ENCODE results near the gene SCAI.
"Not testable (repeated sequence)": the region's sequence is repeated elsewhere in the genome, so short reads cannot be mapped to it uniquely, and the experiment has no call there.

The SCAI gene

GRCh38 chr9:125015655-125016054 lies 127.7 kb downstream of the SCAI start:
- not testable (repeated sequence) for H3K79me1 ChIP-seq (ENCODE audit: low read length)

GRCh38 chr9:125012013-125012412 lies 131.3 kb downstream of the SCAI start:
- WGBS (ENCODE audit: extremely low coverage, insufficient coverage, insufficient read length), result no CpG with 5 or more reads among the region's 4 CpGs
- H2BK5ac ChIP-seq (ENCODE audit: low read depth, low read length, poor library complexity), result not testable (repeated sequence)

More at GRCh38 chr9:125015655-125016054, 127.7 kb downstream of the SCAI start:
- not testable (repeated sequence) for H3K4ac ChIP-seq (ENCODE audit: low read depth, low read length); H4K12ac ChIP-seq (ENCODE audit: low read depth, low read length); DNase-seq; H3K23ac ChIP-seq (ENCODE audit: low read length); H3K18ac ChIP-seq (ENCODE audit: low read length); H4K8ac ChIP-seq (ENCODE audit: low read depth, low read length); H2AK5ac ChIP-seq (ENCODE audit: low read length); H3K4me1 ChIP-seq (ENCODE audit: control insufficient read depth in 1 of 2, insufficient read depth in 2 of 2, low read length in 2 of 2); H3K9ac ChIP-seq (ENCODE audit: low read length); H2BK5ac ChIP-seq (ENCODE audit: low read depth, low read length, poor library complexity); H3K36me3 ChIP-seq (ENCODE audit: control insufficient read depth in 1 of 2, insufficient read depth in 2 of 2, low read length in 2 of 2); H2BK120ac ChIP-seq (ENCODE audit: insufficient read depth, low read length, poor library complexity); H3K27me3 ChIP-seq (ENCODE audit: insufficient read depth, low read length); H3K4me3 ChIP-seq (ENCODE audit: low read depth, low read length); H3K79me2 ChIP-seq (ENCODE audit: control insufficient read depth, insufficient read depth, low read length, poor library complexity); H3K27ac ChIP-seq (ENCODE audit: low read depth, low read length); H2AFZ ChIP-seq (ENCODE audit: insufficient read depth, low read length, poor library complexity); H2BK12ac ChIP-seq (ENCODE audit: low read length); H4K91ac ChIP-seq (ENCODE audit: low read depth, low read length); H3K14ac ChIP-seq (ENCODE audit: low read length); H3K4me2 ChIP-seq (ENCODE audit: low read length); H3K9me3 ChIP-seq (ENCODE audit: insufficient read depth, low read depth, low read length)
- no CpG with 5 or more reads among the region's 5 CpGs for WGBS (ENCODE audit: extremely low coverage, insufficient coverage, insufficient read length)

DNA sequence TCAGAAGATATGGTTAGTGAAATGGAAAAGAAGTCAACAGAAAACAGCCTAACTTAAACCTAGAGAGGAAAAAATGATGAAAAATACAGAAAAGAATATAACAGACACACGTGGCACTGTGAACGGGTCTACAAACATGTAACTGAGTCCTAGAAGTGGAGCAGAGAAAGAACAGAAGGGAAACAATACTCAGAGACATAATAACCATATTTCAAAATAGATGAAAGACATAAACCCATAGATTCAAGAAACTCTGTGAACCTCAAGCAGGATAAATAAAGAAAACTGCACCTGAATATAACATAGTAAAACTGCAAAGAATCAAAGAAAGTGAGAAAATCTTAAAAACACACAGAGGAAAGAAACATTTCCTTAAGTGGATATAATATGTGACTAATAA lies 134.7 kb downstream of the SCAI start:
- Histone ChIP-seq H3K9ac (ENCODE audit: low read length) (no peak overlapping the region), H3K4me2 (ENCODE audit: low read length) (no peak overlapping the region), H3K9me3 (ENCODE audit: insufficient read depth, low read depth, low read length) (no peaks in the 10 kb centered on the region), H3K27me3 (ENCODE audit: insufficient read depth, low read length) (no peaks in the 10 kb centered on the region), H3K14ac (ENCODE audit: low read length) (no peak overlapping the region), H3K4ac (ENCODE audit: low read depth, low read length) (no peak overlapping the region), H3K18ac (ENCODE audit: low read length) (no peak overlapping the region), H3K79me1 (ENCODE audit: low read length) (no peaks in the 10 kb centered on the region), H2AK5ac (ENCODE audit: low read length) (no peak overlapping the region), H4K91ac (ENCODE audit: low read depth, low read length) (no peak overlapping the region), H2AFZ (ENCODE audit: insufficient read depth, low read length, poor library complexity) (no peak overlapping the region), H2BK5ac (ENCODE audit: low read depth, low read length, poor library complexity) (no peak overlapping the region), H3K79me2 (ENCODE audit: control insufficient read depth, insufficient read depth, low read length, poor library complexity) (no peaks in the 10 kb centered on the region), H3K4me1 (ENCODE audit: control insufficient read depth in 1 of 2, insufficient read depth in 2 of 2, low read length in 2 of 2) (no peaks in the 10 kb centered on the region), H3K27ac (ENCODE audit: low read depth, low read length) (no peak overlapping the region), H4K8ac (ENCODE audit: low read depth, low read length) (no peak overlapping the region), H4K12ac (ENCODE audit: low read depth, low read length) (no peak overlapping the region), H2BK120ac (ENCODE audit: insufficient read depth, low read length, poor library complexity) (no peak overlapping the region), H3K4me3 (ENCODE audit: low read depth, low read length) (no peak overlapping the region), H3K36me3 (ENCODE audit: control insufficient read depth in 1 of 2, insufficient read depth in 2 of 2, low read length in 2 of 2) (peaks cover 0 to 3% of the 10 kb centered on the region in 2 experiments), H3K23ac (ENCODE audit: low read length) (no peak overlapping the region), H2BK12ac (ENCODE audit: low read length) (no peak overlapping the region)
- DNase-seq, result no peak
- WGBS (ENCODE audit: extremely low coverage, insufficient coverage, insufficient read length), result no CpG with 5 or more reads among the region's 2 CpGs

More at GRCh38 chr9:125012013-125012412, 131.3 kb downstream of the SCAI start:
- not testable (repeated sequence) for H4K8ac ChIP-seq (ENCODE audit: low read depth, low read length); H3K9me3 ChIP-seq (ENCODE audit: insufficient read depth, low read depth, low read length); H3K4me1 ChIP-seq (ENCODE audit: control insufficient read depth in 1 of 2, insufficient read depth in 2 of 2, low read length in 2 of 2); DNase-seq; H4K91ac ChIP-seq (ENCODE audit: low read depth, low read length); H3K4ac ChIP-seq (ENCODE audit: low read depth, low read length); H2BK120ac ChIP-seq (ENCODE audit: insufficient read depth, low read length, poor library complexity); H3K79me2 ChIP-seq (ENCODE audit: control insufficient read depth, insufficient read depth, low read length, poor library complexity); H3K27me3 ChIP-seq (ENCODE audit: insufficient read depth, low read length); H3K14ac ChIP-seq (ENCODE audit: low read length); H2BK12ac ChIP-seq (ENCODE audit: low read length); H3K79me1 ChIP-seq (ENCODE audit: low read length); H3K27ac ChIP-seq (ENCODE audit: low read depth, low read length); H3K36me3 ChIP-seq (ENCODE audit: control insufficient read depth in 1 of 2, insufficient read depth in 2 of 2, low read length in 2 of 2); H3K18ac ChIP-seq (ENCODE audit: low read length); H4K12ac ChIP-seq (ENCODE audit: low read depth, low read length); H3K4me3 ChIP-seq (ENCODE audit: low read depth, low read length); H2AFZ ChIP-seq (ENCODE audit: insufficient read depth, low read length, poor library complexity); H3K4me2 ChIP-seq (ENCODE audit: low read length); H3K23ac ChIP-seq (ENCODE audit: low read length); H2AK5ac ChIP-seq (ENCODE audit: low read length); H3K9ac ChIP-seq (ENCODE audit: low read length)

- Histone ChIP-seq H2AK5ac (ENCODE audit: low read length) (no peak overlapping the region), H2AFZ (ENCODE audit: insufficient read depth, low read length, poor library complexity) (no peak overlapping the region), H3K23ac (ENCODE audit: low read length) (no peak overlapping the region), H4K8ac (ENCODE audit: low read depth, low read length) (no peak overlapping the region), H3K14ac (ENCODE audit: low read length) (no peak overlapping the region), H3K4me3 (ENCODE audit: low read depth, low read length) (no peak overlapping the region), H3K18ac (ENCODE audit: low read length) (no peak overlapping the region), H4K91ac (ENCODE audit: low read depth, low read length) (no peak overlapping the region), H4K12ac (ENCODE audit: low read depth, low read length) (no peak overlapping the region), H3K79me1 (ENCODE audit: low read length) (no peaks in the 10 kb centered on the region), H3K4ac (ENCODE audit: low read depth, low read length) (no peak overlapping the region), H2BK12ac (ENCODE audit: low read length) (no peak overlapping the region), H3K9me3 (ENCODE audit: insufficient read depth, low read depth, low read length) (no peaks in the 10 kb centered on the region), H2BK5ac (ENCODE audit: low read depth, low read length, poor library complexity) (no peak overlapping the region), H2BK120ac (ENCODE audit: insufficient read depth, low read length, poor library complexity) (no peak overlapping the region), H3K79me2 (ENCODE audit: control insufficient read depth, insufficient read depth, low read length, poor library complexity) (no peaks in the 10 kb centered on the region), H3K27me3 (ENCODE audit: insufficient read depth, low read length) (no peaks in the 10 kb centered on the region), H3K27ac (ENCODE audit: low read depth, low read length) (no peak overlapping the region), H3K9ac (ENCODE audit: low read length) (no peak overlapping the region), H3K4me1 (ENCODE audit: control insufficient read depth in 1 of 2, insufficient read depth in 2 of 2, low read length in 2 of 2) (no peaks in the 10 kb centered on the region), H3K36me3 (ENCODE audit: control insufficient read depth in 1 of 2, insufficient read depth in 2 of 2, low read length in 2 of 2) (peaks cover 2% of the 10 kb centered on the region in 2 experiments), H3K4me2 (ENCODE audit: low read length) (no peak overlapping the region)
- no peak for DNase-seq
- WGBS (ENCODE audit: extremely low coverage, insufficient coverage, insufficient read length), result no CpG with 5 or more reads among the region's 7 CpGs
Measured at GRCh38 chr9:125003332-125003731, 140.0 kb downstream of the SCAI start.

Measured in trophoblast cell (in vitro differentiated cells and primary cell).